GM12878 (cell line): ENCODE data around the gene CCDC178. TPM values are rescaled to one million over a fixed set of nuclear protein-coding genes. Genes with fewer than 3 reads are reported as not detected.

Source experiments
- ATAC-seq: fragments of 200-7000 bp; cut with Tn5 transposase; 3 replicates; pipeline ENCODE4 v1.9.1; 2020; ENCODE audit warnings: mild to moderate bottlenecking, moderate library complexity
- BruUV-seq: library from RNA; stranded (reverse); fragments of 400-500 nt; replicated peaks from 2 replicates; lab custom pipeline; 2021; lab: Mats Ljungman, UMichigan
- CTCF ChIA-PET: fragments of 300-600 bp; sonication (Branson Sonifier 250); formaldehyde crosslinking; extraction: SDS; loops from one replicate; lab custom pipeline; 2021; ENCODE audit warnings: inconsistent platforms; lab: Yijun Ruan, JAX
- POLR2A ChIA-PET: fragments of 350-600 bp; formaldehyde crosslinking; extraction: SDS; loops from one replicate; lab custom pipeline; 2021; ENCODE audit warnings: inconsistent platforms; lab: Charles Lee
- RAD21 ChIA-PET: fragments of 300-600 bp; sonication (Branson Sonifier 250); formaldehyde crosslinking; loops from one replicate; lab custom pipeline; 2023; ENCODE audit warnings: antibody characterized with exemption; ENCODE audit not compliant: unreplicated experiment; lab: Charles Lee
- SMC1A ChIA-PET: fragments of 300-600 bp; sonication (Branson Sonifier 250); formaldehyde crosslinking; loops from one replicate; lab custom pipeline; 2023; ENCODE audit not compliant: unreplicated experiment, uncharacterized antibody; lab: Charles Lee
- DNase-seq: peaks from one replicate; pipeline ENCODE4 v3.0.0-alpha.2; 2011; ENCODE audit warnings: low read depth, low spot score
- FAIRE-seq: peaks from 3 replicates; lab custom pipeline; 2011; peaks lifted over from hg19 to GRCh38; lab: Jason Lieb, UNC
- H2AFZ ChIP-seq: 2 replicates; pipeline ENCODE4 v1.6.0; 2011; ENCODE audit warnings: low read depth, low read length, control low read depth; ENCODE audit not compliant: control insufficient read depth
- H3K27ac ChIP-seq: 2 replicates; pipeline ENCODE4 v1.5.1; 2011; ENCODE audit warnings: control low read depth; ENCODE audit not compliant: control insufficient read depth, insufficient read depth
- H3K27me3 ChIP-seq, 2 experiments: replicated peaks in 1 of 2; 2 replicates each; pipeline versions ENCODE4 v1.6.0 to v1.6.1; 2011; ENCODE audit warnings: low read length in 1 of 2; ENCODE audit not compliant: control insufficient read depth in 2 of 2, insufficient read depth in 2 of 2
- H3K36me3 ChIP-seq, 2 experiments: 2 replicates each; pipeline ENCODE4 v1.5.1; 2011; ENCODE audit warnings: low read length in 1 of 2; ENCODE audit not compliant: control insufficient read depth in 2 of 2, insufficient read depth in 2 of 2
- H3K4me1 ChIP-seq: 2 replicates; pipeline ENCODE4 v1.6.1; 2011; ENCODE audit warnings: mild to moderate bottlenecking, low read length, moderate library complexity, mixed read lengths; ENCODE audit not compliant: control insufficient read depth, insufficient read depth
- H3K4me2 ChIP-seq: 2 replicates; pipeline ENCODE4 v1.6.0; 2011; ENCODE audit warnings: control low read depth; ENCODE audit not compliant: control insufficient read depth, insufficient read depth
- H3K4me3 ChIP-seq: fragments of 200-600 bp; sonication (generic); 2 replicates; pipeline ENCODE4 v1.5.1; 2016
- H3K79me2 ChIP-seq: 2 replicates; pipeline ENCODE4 v1.6.0; 2011; ENCODE audit warnings: low read length; ENCODE audit not compliant: control insufficient read depth, insufficient read depth
- H3K9ac ChIP-seq: 2 replicates; pipeline ENCODE4 v1.8.0; 2011; ENCODE audit warnings: low read length, control low read depth, mixed read lengths; ENCODE audit not compliant: control insufficient read depth, insufficient read depth
- H3K9me3 ChIP-seq: replicated peaks from 3 replicates; pipeline ENCODE4 v1.5.1; 2011; ENCODE audit warnings: mild to moderate bottlenecking, low read length; ENCODE audit not compliant: control insufficient read depth, insufficient read depth
- H4K20me1 ChIP-seq: 2 replicates; pipeline ENCODE4 v1.6.0; 2011; ENCODE audit not compliant: control insufficient read depth, insufficient read depth
- ASH2L ChIP-seq: fragments of 300-600, 200-600 bp; sonication (generic); IDR thresholded peaks from 2 replicates; pipeline ENCODE4 v1.6.1; 2017; ENCODE audit warnings: low read depth, mild to moderate bottlenecking, borderline replicate concordance
- ATF7 ChIP-seq: fragments of 450-650 bp; IDR thresholded peaks from 2 replicates; pipeline ENCODE4 v1.6.1; 2016; ENCODE audit warnings: low read depth, mild to moderate bottlenecking
- BRCA1 ChIP-seq: IDR thresholded peaks from 2 replicates; pipeline ENCODE4 v1.6.1; 2011; ENCODE audit warnings: low read depth, low read length, improper control_type of control experiment
- ESRRA ChIP-seq: IDR thresholded peaks from 2 replicates; pipeline ENCODE4 v1.6.1; 2012; ENCODE audit warnings: mild to moderate bottlenecking, low read length, improper control_type of control experiment
- ETV6 ChIP-seq, 2 experiments: fragments of 450-650 bp in 1 of 2; IDR thresholded peaks in 1 of 2; conservative IDR thresholded peaks in 1 of 2; 2 replicates each; pipeline ENCODE4 v1.6.1; 2014; ENCODE audit warnings: antibody characterized with exemption in 1 of 2, borderline replicate concordance in 1 of 2, low read depth in 1 of 2, mild to moderate bottlenecking in 1 of 2, moderate library complexity in 1 of 2
- GATAD2B ChIP-seq: fragments of 450-650 bp; conservative IDR thresholded peaks from 2 replicates; pipeline ENCODE4 v1.6.1; 2017; ENCODE audit warnings: low read depth, mild to moderate bottlenecking, moderate library complexity
- HDGF ChIP-seq: fragments of 450-650 bp; IDR thresholded peaks from 2 replicates; pipeline ENCODE4 v1.6.1; 2016; ENCODE audit warnings: antibody characterized with exemption
- KLF5 ChIP-seq: fragments of 450-650 bp; IDR thresholded peaks from 2 replicates; pipeline ENCODE4 v1.6.1; 2014; ENCODE audit warnings: mild to moderate bottlenecking; ENCODE audit not compliant: partially characterized antibody
- NFYA ChIP-seq: IDR thresholded peaks from 2 replicates; pipeline ENCODE4 v1.6.1; 2011; ENCODE audit warnings: low read depth, mild to moderate bottlenecking, low read length, improper control_type of control experiment, borderline replicate concordance
- NRF1 ChIP-seq: conservative IDR thresholded peaks from 2 replicates; pipeline ENCODE4 v1.6.1; 2011; ENCODE audit warnings: mild to moderate bottlenecking, low read depth, low read length, improper control_type of control experiment
- PAX8 ChIP-seq: fragments of 450-650 bp; IDR thresholded peaks from 2 replicates; pipeline ENCODE4 v1.6.1; 2017; ENCODE audit warnings: mild to moderate bottlenecking, moderate library complexity
- RBBP5 ChIP-seq: fragments of 200-600 bp; sonication (generic); conservative IDR thresholded peaks from 2 replicates; pipeline ENCODE4 v1.6.1; 2016
- YBX1 ChIP-seq: fragments of 450-650 bp; IDR thresholded peaks from 2 replicates; pipeline ENCODE4 v1.6.1; 2016; ENCODE audit warnings: antibody characterized with exemption
- WGBS: methylation state at CpG from one replicate; pipeline ENCODE4 v1.1.6; 2016; ENCODE audit warnings: low lambda C conversion rate; ENCODE audit not compliant: insufficient replicate concordance, insufficient coverage; ENCODE audit errors: missing lambda C conversion rate; 5-methylcytosine and 5-hydroxymethylcytosine counted together
- in situ Hi-C: fragments of 300-500 bp; cut with MboI; formaldehyde crosslinking; loops from 9 replicates; pipeline ENCODE4 v1.14.3; 2018; ENCODE audit warnings: mixed read lengths
- intact Hi-C: fragments of 100-400 bp; cut with micrococcal nuclease; formaldehyde crosslinking; loops from one replicate; pipeline ENCODE4 v1.14.2; 2022; ENCODE audit not compliant: unreplicated experiment
- polyA plus RNA-seq, 11 experiments: library from polyadenylated mRNA; depleted of rRNA in 4 of 11; unstranded in 6 of 11; stranded (reverse) in 5 of 11; fragments of >200 nt; fragmentation: Nextera tagmentation in 4 of 11; fragmentation: Illumina TruSeq in 1 of 11; extraction: Ambion mirVana in 4 of 11; extraction: Trizol in 1 of 11; gene quantifications; 1 replicate in 1 of 11; 2 replicates in 10 of 11; pipeline versions ENCODE4 v1.2.1 to v1.2.3, GENCODE V29; 2011 to 2016; ENCODE audit warnings: inconsistent platforms in 2 of 11, missing spikeins in 2 of 11, low read depth in 1 of 11
- total RNA-seq, 4 experiments: library from RNA; depleted of rRNA in 3 of 4; stranded (reverse); fragments of >200 nt in 3 of 4; fragmentation: Illumina TruSeq in 1 of 4; extraction: Trizol in 1 of 4; gene quantifications; 2 replicates each; pipeline versions ENCODE4 v1.2.1 to v1.2.3, GENCODE V29; 2013 to 2021
- TF ChIP-seq, protein P1 (sequence below): fragments of 150-350 bp; IDR thresholded peaks from 2 replicates; pipeline ENCODE4 v1.6.1; 2016; ENCODE audit warnings: low read depth, low read length
- TF ChIP-seq, protein P2 (sequence below): fragments of 450-650 bp; IDR thresholded peaks from 2 replicates; pipeline ENCODE4 v1.6.1; 2017; ENCODE audit warnings: antibody characterized with exemption, mild to moderate bottlenecking, moderate library complexity
- TF ChIP-seq, protein P3 (sequence below): fragments of 450-650 bp; IDR thresholded peaks from 2 replicates; pipeline ENCODE4 v1.6.1; 2017; ENCODE audit warnings: low read depth, mild to moderate bottlenecking, moderate library complexity
- TF ChIP-seq, protein P4 (sequence below): IDR thresholded peaks from 2 replicates; pipeline ENCODE4 v1.6.1; 2012; ENCODE audit warnings: low read depth, low read length, improper control_type of control experiment

CCDC178 gene
- total and polyA plus RNA-seq, 10 of the 15 experiments (the other 5 are each of a cell fraction or from before 2014, with no cell fraction given), result 0.04 TPM; not detected in 9

DNA sequence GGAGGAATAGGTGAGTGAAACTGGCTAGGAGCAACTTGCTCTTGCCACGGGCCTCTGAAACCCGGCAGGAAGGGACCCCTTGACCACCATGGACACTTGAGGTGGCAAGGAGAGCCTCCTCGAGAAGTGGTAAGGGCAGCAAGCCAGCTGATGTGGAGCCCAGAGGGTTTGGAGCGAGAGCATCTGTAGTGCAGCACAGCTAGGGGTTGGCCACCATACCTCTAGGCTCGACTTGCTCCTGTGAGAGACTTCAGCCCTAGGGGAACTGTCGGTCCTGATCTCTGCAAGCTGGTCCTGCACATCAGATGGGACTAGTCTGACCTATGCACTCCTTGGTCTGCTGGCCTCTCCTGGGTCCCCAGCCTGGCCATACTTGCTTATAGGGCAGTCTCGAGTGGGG, 158.4 kb downstream of the CCDC178 start:
- TF ChIP-seq PAX8 (no peak), ETV6 (conservative IDR thresholded peaks at IDR 0.05 in 1 of 2, IDR thresholded peaks at IDR 0.05 in 1 of 2; ENCODE audit: borderline replicate concordance in 1 of 2, low read depth in 1 of 2) (no peak), YBX1 (no peak), ATF7 (no peak), GATAD2B (no peak), RBBP5 (no peak), HDGF (no peak), KLF5 (no peak), NRF1 (no peak), NFYA (no peak), ASH2L (no peak), BRCA1 (no peak), ESRRA (no peak)
- TF ChIP-seq, protein P1, sequence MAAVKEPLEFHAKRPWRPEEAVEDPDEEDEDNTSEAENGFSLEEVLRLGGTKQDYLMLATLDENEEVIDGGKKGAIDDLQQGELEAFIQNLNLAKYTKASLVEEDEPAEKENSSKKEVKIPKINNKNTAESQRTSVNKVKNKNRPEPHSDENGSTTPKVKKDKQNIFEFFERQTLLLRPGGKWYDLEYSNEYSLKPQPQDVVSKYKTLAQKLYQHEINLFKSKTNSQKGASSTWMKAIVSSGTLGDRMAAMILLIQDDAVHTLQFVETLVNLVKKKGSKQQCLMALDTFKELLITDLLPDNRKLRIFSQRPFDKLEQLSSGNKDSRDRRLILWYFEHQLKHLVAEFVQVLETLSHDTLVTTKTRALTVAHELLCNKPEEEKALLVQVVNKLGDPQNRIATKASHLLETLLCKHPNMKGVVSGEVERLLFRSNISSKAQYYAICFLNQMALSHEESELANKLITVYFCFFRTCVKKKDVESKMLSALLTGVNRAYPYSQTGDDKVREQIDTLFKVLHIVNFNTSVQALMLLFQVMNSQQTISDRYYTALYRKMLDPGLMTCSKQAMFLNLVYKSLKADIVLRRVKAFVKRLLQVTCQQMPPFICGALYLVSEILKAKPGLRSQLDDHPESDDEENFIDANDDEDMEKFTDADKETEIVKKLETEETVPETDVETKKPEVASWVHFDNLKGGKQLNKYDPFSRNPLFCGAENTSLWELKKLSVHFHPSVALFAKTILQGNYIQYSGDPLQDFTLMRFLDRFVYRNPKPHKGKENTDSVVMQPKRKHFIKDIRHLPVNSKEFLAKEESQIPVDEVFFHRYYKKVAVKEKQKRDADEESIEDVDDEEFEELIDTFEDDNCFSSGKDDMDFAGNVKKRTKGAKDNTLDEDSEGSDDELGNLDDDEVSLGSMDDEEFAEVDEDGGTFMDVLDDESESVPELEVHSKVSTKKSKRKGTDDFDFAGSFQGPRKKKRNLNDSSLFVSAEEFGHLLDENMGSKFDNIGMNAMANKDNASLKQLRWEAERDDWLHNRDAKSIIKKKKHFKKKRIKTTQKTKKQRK, result no peak
- TF ChIP-seq, protein P2, sequence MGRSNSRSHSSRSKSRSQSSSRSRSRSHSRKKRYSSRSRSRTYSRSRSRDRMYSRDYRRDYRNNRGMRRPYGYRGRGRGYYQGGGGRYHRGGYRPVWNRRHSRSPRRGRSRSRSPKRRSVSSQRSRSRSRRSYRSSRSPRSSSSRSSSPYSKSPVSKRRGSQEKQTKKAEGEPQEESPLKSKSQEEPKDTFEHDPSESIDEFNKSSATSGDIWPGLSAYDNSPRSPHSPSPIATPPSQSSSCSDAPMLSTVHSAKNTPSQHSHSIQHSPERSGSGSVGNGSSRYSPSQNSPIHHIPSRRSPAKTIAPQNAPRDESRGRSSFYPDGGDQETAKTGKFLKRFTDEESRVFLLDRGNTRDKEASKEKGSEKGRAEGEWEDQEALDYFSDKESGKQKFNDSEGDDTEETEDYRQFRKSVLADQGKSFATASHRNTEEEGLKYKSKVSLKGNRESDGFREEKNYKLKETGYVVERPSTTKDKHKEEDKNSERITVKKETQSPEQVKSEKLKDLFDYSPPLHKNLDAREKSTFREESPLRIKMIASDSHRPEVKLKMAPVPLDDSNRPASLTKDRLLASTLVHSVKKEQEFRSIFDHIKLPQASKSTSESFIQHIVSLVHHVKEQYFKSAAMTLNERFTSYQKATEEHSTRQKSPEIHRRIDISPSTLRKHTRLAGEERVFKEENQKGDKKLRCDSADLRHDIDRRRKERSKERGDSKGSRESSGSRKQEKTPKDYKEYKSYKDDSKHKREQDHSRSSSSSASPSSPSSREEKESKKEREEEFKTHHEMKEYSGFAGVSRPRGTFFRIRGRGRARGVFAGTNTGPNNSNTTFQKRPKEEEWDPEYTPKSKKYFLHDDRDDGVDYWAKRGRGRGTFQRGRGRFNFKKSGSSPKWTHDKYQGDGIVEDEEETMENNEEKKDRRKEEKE, result no peak
- TF ChIP-seq, protein P3, sequence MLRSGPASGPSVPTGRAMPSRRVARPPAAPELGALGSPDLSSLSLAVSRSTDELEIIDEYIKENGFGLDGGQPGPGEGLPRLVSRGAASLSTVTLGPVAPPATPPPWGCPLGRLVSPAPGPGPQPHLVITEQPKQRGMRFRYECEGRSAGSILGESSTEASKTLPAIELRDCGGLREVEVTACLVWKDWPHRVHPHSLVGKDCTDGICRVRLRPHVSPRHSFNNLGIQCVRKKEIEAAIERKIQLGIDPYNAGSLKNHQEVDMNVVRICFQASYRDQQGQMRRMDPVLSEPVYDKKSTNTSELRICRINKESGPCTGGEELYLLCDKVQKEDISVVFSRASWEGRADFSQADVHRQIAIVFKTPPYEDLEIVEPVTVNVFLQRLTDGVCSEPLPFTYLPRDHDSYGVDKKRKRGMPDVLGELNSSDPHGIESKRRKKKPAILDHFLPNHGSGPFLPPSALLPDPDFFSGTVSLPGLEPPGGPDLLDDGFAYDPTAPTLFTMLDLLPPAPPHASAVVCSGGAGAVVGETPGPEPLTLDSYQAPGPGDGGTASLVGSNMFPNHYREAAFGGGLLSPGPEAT, result no peak
- TF ChIP-seq, protein P4, sequence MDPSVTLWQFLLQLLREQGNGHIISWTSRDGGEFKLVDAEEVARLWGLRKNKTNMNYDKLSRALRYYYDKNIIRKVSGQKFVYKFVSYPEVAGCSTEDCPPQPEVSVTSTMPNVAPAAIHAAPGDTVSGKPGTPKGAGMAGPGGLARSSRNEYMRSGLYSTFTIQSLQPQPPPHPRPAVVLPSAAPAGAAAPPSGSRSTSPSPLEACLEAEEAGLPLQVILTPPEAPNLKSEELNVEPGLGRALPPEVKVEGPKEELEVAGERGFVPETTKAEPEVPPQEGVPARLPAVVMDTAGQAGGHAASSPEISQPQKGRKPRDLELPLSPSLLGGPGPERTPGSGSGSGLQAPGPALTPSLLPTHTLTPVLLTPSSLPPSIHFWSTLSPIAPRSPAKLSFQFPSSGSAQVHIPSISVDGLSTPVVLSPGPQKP, result no peak
- Histone ChIP-seq H3K27ac (no peak overlapping the region), H3K4me3 (no peak overlapping the region), H3K9me3 (no peaks in the 10 kb centered on the region), H2AFZ (no peak overlapping the region), H3K79me2 (no peaks in the 10 kb centered on the region), H3K36me3 (no peaks in the 10 kb centered on the region), H3K4me1 (no peaks in the 10 kb centered on the region), H3K27me3 (no peaks in the 10 kb centered on the region), H3K9ac (no peak overlapping the region), H4K20me1 (no peaks in the 10 kb centered on the region), H3K4me2 (no peak overlapping the region)
- WGBS, result 0% methylated on average over 7 of the region's 7 CpGs
- BruUV-seq, result no TSS peak
- ChIA-PET POLR2A (no interaction called here), CTCF (no interaction called here), RAD21 (no interaction called here), SMC1A (no interaction called here)
- in situ Hi-C loops, result no loop called here
- ATAC-seq (no peak), DNase-seq (no peak), FAIRE-seq (no peak)
- intact Hi-C loops, result no loop called here
